Panc1 (cell line): ENCODE measurements around the gene CPA1.

Source experiments
- POLR2AphosphoS5 ChIP-seq: IDR thresholded peaks from 2 replicates; pipeline ENCODE4 v1.6.1; 2012; ENCODE audit warnings: mild to moderate bottlenecking, low read depth, low read length, moderate library complexity
- SIN3A ChIP-seq: IDR thresholded peaks from 2 replicates; pipeline ENCODE4 v1.6.1; 2012; ENCODE audit warnings: low read depth, mild to moderate bottlenecking, low read length, moderate library complexity, borderline replicate concordance; ENCODE audit not compliant: insufficient read depth
- TF ChIP-seq, protein P1 (sequence below): fragments of 450-650 bp; IDR thresholded peaks from 2 replicates; pipeline ENCODE4 v1.5.1; 2017; ENCODE audit warnings: mild to moderate bottlenecking
- TF ChIP-seq, protein P2 (sequence below), 2 experiments: IDR thresholded peaks; 2 replicates each; pipeline ENCODE4 v1.6.1; 2011 to 2012; ENCODE audit warnings: low read depth in 2 of 2, control low read depth in 1 of 2, low read length in 1 of 2, mild to moderate bottlenecking in 1 of 2, moderate library complexity in 1 of 2; ENCODE audit not compliant: insufficient read depth in 1 of 2

DNA sequence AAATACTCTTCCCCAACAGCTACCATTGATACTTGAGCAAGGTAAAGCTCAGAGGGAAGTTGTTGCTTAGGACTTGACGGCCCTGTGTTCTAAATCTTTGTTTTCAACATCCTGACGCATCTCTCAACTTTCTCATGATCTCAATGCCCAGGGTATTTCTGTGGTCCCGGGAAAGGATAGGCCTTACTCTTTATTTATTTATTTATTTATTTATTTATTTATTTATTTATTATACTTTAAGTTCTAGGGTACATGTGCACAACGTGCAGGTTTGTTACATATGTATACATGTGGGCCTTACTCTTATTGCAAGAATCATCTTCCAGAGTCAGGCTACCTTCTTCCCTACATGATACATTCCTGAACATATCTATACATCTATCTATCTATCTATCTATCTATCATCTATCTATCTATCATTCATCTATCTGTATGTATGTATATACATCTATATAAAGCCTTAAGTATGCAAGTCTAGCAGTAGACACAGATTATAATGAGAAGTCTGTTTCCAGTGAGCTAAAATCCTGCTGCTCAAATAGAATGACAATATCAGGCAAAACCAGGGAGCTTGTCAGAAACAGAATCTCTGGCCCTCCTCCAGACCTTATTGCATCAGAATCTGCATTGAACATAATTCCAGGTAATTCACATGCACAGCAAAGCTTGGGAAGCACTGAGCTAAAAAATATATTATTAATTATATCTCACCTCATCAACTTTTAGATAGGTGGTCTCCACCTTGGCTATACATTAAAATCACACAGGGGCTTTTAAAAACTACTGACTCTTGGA, 47.8 kb upstream of the CPA1 start:
- TF ChIP-seq, protein P1, sequence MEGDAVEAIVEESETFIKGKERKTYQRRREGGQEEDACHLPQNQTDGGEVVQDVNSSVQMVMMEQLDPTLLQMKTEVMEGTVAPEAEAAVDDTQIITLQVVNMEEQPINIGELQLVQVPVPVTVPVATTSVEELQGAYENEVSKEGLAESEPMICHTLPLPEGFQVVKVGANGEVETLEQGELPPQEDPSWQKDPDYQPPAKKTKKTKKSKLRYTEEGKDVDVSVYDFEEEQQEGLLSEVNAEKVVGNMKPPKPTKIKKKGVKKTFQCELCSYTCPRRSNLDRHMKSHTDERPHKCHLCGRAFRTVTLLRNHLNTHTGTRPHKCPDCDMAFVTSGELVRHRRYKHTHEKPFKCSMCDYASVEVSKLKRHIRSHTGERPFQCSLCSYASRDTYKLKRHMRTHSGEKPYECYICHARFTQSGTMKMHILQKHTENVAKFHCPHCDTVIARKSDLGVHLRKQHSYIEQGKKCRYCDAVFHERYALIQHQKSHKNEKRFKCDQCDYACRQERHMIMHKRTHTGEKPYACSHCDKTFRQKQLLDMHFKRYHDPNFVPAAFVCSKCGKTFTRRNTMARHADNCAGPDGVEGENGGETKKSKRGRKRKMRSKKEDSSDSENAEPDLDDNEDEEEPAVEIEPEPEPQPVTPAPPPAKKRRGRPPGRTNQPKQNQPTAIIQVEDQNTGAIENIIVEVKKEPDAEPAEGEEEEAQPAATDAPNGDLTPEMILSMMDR: no peak
- TF ChIP-seq, protein P2, sequence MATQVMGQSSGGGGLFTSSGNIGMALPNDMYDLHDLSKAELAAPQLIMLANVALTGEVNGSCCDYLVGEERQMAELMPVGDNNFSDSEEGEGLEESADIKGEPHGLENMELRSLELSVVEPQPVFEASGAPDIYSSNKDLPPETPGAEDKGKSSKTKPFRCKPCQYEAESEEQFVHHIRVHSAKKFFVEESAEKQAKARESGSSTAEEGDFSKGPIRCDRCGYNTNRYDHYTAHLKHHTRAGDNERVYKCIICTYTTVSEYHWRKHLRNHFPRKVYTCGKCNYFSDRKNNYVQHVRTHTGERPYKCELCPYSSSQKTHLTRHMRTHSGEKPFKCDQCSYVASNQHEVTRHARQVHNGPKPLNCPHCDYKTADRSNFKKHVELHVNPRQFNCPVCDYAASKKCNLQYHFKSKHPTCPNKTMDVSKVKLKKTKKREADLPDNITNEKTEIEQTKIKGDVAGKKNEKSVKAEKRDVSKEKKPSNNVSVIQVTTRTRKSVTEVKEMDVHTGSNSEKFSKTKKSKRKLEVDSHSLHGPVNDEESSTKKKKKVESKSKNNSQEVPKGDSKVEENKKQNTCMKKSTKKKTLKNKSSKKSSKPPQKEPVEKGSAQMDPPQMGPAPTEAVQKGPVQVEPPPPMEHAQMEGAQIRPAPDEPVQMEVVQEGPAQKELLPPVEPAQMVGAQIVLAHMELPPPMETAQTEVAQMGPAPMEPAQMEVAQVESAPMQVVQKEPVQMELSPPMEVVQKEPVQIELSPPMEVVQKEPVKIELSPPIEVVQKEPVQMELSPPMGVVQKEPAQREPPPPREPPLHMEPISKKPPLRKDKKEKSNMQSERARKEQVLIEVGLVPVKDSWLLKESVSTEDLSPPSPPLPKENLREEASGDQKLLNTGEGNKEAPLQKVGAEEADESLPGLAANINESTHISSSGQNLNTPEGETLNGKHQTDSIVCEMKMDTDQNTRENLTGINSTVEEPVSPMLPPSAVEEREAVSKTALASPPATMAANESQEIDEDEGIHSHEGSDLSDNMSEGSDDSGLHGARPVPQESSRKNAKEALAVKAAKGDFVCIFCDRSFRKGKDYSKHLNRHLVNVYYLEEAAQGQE (IDR thresholded peaks at IDR 0.05; ENCODE audit: insufficient read depth in 1 of 2, low read depth in 2 of 2, low read length in 1 of 2): no peak
- TF ChIP-seq SIN3A: no peak
- TF ChIP-seq POLR2AphosphoS5: no peak
